HepG2 (cell line): Measurements from ENCODE around the gene BTBD1. TPM values are rescaled to one million over a fixed set of nuclear protein-coding genes. Genes with fewer than 3 reads are reported as not detected.

Experiments used
- ATAC-seq: fragments of 200-7000 bp; cut with Tn5 transposase; 3 replicates; pipeline ENCODE4 v1.9.1; 2020; ENCODE audit warnings: mild to moderate bottlenecking, moderate library complexity
- BruUV-seq: library from RNA; stranded (reverse); fragments of 400-500 nt; replicated peaks from 2 replicates; lab custom pipeline; 2021; lab: Mats Ljungman, UMichigan
- CTCF ChIA-PET: fragments of 300-600 bp; formaldehyde crosslinking; extraction: SDS; loops from one replicate; lab custom pipeline; 2021; ENCODE audit warnings: low total read pairs, inconsistent platforms, low intra/inter-chr PET ratio; lab: Yijun Ruan, JAX
- POLR2A ChIA-PET: fragments of 350-600 bp; sonication (Branson Sonifier 250); formaldehyde crosslinking; loops from one replicate; lab custom pipeline; 2020; ENCODE audit warnings: antibody characterized with exemption, inconsistent platforms; lab: Yijun Ruan, JAX
- DNase-seq: peaks from one replicate; pipeline ENCODE4 v3.0.0-alpha.2; 2015; ENCODE audit warnings: low spot score
- FAIRE-seq: peaks from 3 replicates; lab custom pipeline; 2011; peaks lifted over from hg19 to GRCh38; lab: Jason Lieb, UNC
- H2AFZ ChIP-seq: one replicate; pipeline ENCODE4 v1.6.1; 2011; ENCODE audit warnings: low read length, inconsistent platforms
- H3K27ac ChIP-seq: fragments of 300-600 bp; 3 replicates; pipeline ENCODE4 v1.8.0; 2011; ENCODE audit warnings: mixed run types, mild to moderate bottlenecking, mixed read lengths, low read length, inconsistent platforms; ENCODE audit not compliant: insufficient read depth; ENCODE audit errors: extremely low read length
- H3K27me3 ChIP-seq, 2 experiments: fragments of 200-600 bp in 1 of 2; 2 replicates in 1 of 2; 3 replicates in 1 of 2; pipeline versions ENCODE4 v1.6.0 to v1.8.0; 2011; ENCODE audit warnings: low read length in 2 of 2, mild to moderate bottlenecking in 2 of 2, moderate library complexity in 2 of 2, inconsistent platforms in 1 of 2; ENCODE audit not compliant: insufficient read depth in 2 of 2, control insufficient read depth in 1 of 2
- H3K36me3 ChIP-seq, 2 experiments: fragments of 200-600 bp in 1 of 2; replicated peaks in 1 of 2; 2 replicates in 1 of 2; 3 replicates in 1 of 2; pipeline versions ENCODE4 v1.5.1 to v1.8.0; 2011; ENCODE audit warnings: low read length in 2 of 2, inconsistent platforms in 1 of 2; ENCODE audit not compliant: insufficient read depth in 2 of 2, control insufficient read depth in 1 of 2
- H3K4me1 ChIP-seq: 2 replicates; pipeline ENCODE4 v1.5.1; 2012; ENCODE audit warnings: low read length, inconsistent platforms; ENCODE audit not compliant: insufficient read depth
- H3K4me2 ChIP-seq: 2 replicates; pipeline ENCODE4 v1.6.0; 2011; ENCODE audit warnings: low read depth, low read length, inconsistent platforms
- H3K4me3 ChIP-seq, 3 experiments: fragments of 200-600 bp in 1 of 3; sonication (generic), shearing (Covaris generic) in 1 of 3; replicated peaks in 1 of 3; 2 replicates each; pipeline ENCODE4 v1.5.1; 2011 to 2016; ENCODE audit warnings: low read length in 3 of 3, inconsistent platforms in 2 of 3, low read depth in 2 of 3, mild to moderate bottlenecking in 2 of 3, control low read depth in 1 of 3, mixed read lengths in 1 of 3; ENCODE audit not compliant: insufficient read depth in 1 of 3
- H3K79me2 ChIP-seq: one replicate; pipeline ENCODE4 v1.6.1; 2011; ENCODE audit warnings: low read length, inconsistent platforms; ENCODE audit not compliant: insufficient read depth
- H3K9ac ChIP-seq: 2 replicates; pipeline ENCODE4 v1.6.0; 2011; ENCODE audit warnings: mild to moderate bottlenecking, low read depth, low read length, inconsistent platforms; ENCODE audit not compliant: insufficient read depth
- H3K9me3 ChIP-seq: 2 replicates; pipeline ENCODE4 v1.5.1; 2012; ENCODE audit warnings: mild to moderate bottlenecking, low read length
- H4K20me1 ChIP-seq: 2 replicates; pipeline ENCODE4 v1.6.0; 2011; ENCODE audit warnings: inconsistent platforms, mild to moderate bottlenecking, low read length, moderate library complexity; ENCODE audit not compliant: insufficient read depth
- FOXJ3 ChIP-seq: sonication (generic); formaldehyde crosslinking; IDR thresholded peaks from 2 replicates; pipeline ENCODE4 v1.4.0; 2020; ENCODE audit warnings: missing genetic modification reagents, mild to moderate bottlenecking, borderline replicate concordance
- RBM22 ChIP-seq: fragments of 200-400 bp; formaldehyde crosslinking; optimal IDR thresholded peaks from 2 replicates; pipeline ENCODE3; 2017; ENCODE audit warnings: mild to moderate bottlenecking, low read length, moderate library complexity
- REXO4 ChIP-seq: sonication (generic); formaldehyde crosslinking; IDR thresholded peaks from 2 replicates; pipeline ENCODE4 v1.8.0; 2022; ENCODE audit warnings: missing genetic modification reagents, mild to moderate bottlenecking, borderline replicate concordance
- RXRB ChIP-seq: IDR thresholded peaks from 2 replicates; pipeline ENCODE4 v1.6.1; 2016; ENCODE audit warnings: borderline replicate concordance, missing genetic modification reagents, missing compliant biosample characterization
- SKI ChIP-seq: fragments of 450-650 bp; IDR thresholded peaks from one replicate; pipeline ENCODE4 v1.6.1; 2018; ENCODE audit warnings: mild to moderate bottlenecking; ENCODE audit not compliant: partially characterized antibody
- THYN1 ChIP-seq: sonication (generic); formaldehyde crosslinking; IDR thresholded peaks from 2 replicates; pipeline ENCODE4 v1.8.1; 2023; ENCODE audit warnings: low read depth, mild to moderate bottlenecking, moderate library complexity, missing genetic modification reagents, borderline replicate concordance
- WGBS: methylation state at CpG from one replicate; pipeline ENCODE4 v1.1.6; 2017; ENCODE audit warnings: low lambda C conversion rate; 5-methylcytosine and 5-hydroxymethylcytosine counted together
- in situ Hi-C: cut with HindIII; loops from 2 replicates; pipeline ENCODE4 v1.10.0; 2017; ENCODE audit warnings: low pct_unique_long_range_greater_than_20kb; ENCODE audit not compliant: extremely low pct_ligation_motif_present
- intact Hi-C: fragments of 100-400 bp; cut with micrococcal nuclease; formaldehyde crosslinking; loops from one replicate; pipeline ENCODE4 v1.10.0; 2022; ENCODE audit not compliant: unreplicated experiment
- polyA plus RNA-seq, 8 experiments: library from polyadenylated mRNA; depleted of rRNA in 3 of 8; stranded (reverse) in 7 of 8; unstranded in 1 of 8; fragments of >200 nt; fragmentation: Illumina TruSeq in 4 of 8; extraction: Trizol in 4 of 8; gene quantifications; 2 replicates each; pipeline versions ENCODE4 v1.2.1 to v1.2.3, GENCODE V29; 2011 to 2016; ENCODE audit warnings: low read depth in 4 of 8, missing spikeins in 1 of 8, mixed read lengths in 1 of 8; ENCODE audit not compliant: insufficient read depth in 1 of 8
- total RNA-seq, 5 experiments: library from RNA; depleted of rRNA; stranded (reverse); fragments of >200 nt; fragmentation: Illumina TruSeq; extraction: Trizol; gene quantifications; 2 replicates each; pipeline ENCODE4 v1.2.3, GENCODE V29; 2016; ENCODE audit warnings: low read depth in 1 of 5
- TF ChIP-seq, protein P1 (sequence below): sonication (generic); formaldehyde crosslinking; IDR thresholded peaks from 2 replicates; pipeline ENCODE4 v1.8.0; 2022; ENCODE audit warnings: low read depth, missing genetic modification reagents
- TF ChIP-seq, protein P2 (sequence below): sonication (generic); formaldehyde crosslinking; IDR thresholded peaks from 2 replicates; pipeline ENCODE4 v1.4.0; 2020; ENCODE audit warnings: low read depth, missing genetic modification reagents
- TF ChIP-seq, protein P3 (sequence below): IDR thresholded peaks from 2 replicates; pipeline ENCODE4 v1.6.1; 2016; ENCODE audit warnings: low read depth, borderline replicate concordance
- TF ChIP-seq, protein P4 (sequence below): sonication (generic); formaldehyde crosslinking; IDR thresholded peaks from 2 replicates; pipeline ENCODE4 v1.4.0; 2020; ENCODE audit warnings: missing genetic modification reagents
- TF ChIP-seq, protein P5 (sequence below): sonication (generic); formaldehyde crosslinking; IDR thresholded peaks from 2 replicates; pipeline ENCODE4 v1.9.0; 2021; ENCODE audit warnings: missing genetic modification reagents, mild to moderate bottlenecking, borderline replicate concordance
- TF ChIP-seq, protein P6 (sequence below): sonication (generic); formaldehyde crosslinking; IDR thresholded peaks from 2 replicates; pipeline ENCODE4 v1.4.0; 2020; ENCODE audit warnings: mild to moderate bottlenecking, missing genetic modification reagents

The BTBD1 gene
- total and polyA plus RNA-seq, 2 of the 13 experiments (the other 11 are each of a cell fraction or from before 2014, with no cell fraction given) = 32.1 to 53.9 TPM

DNA sequence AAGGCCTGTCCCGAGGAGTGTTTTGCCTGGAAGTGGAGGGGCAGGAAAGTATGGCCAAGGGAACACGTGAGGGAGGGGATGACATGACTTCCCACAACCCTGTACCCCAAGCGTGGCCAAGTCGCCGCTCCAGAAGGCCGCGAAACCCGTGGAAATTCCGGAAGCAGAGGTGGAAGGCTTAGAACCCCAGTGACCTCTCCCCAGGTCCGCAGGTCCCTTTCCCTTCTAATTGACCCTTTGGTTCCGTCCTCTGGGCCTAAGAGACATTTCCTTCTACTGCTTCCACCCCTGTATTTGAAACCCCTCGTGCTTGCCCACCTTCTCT is 548 bp upstream of the BTBD1 start:
- POLR2A ChIA-PET = interaction anchor here (0.6 to 1.6 kb wide), 11 partner anchors 10 to 529 kb away, joined by 3 to 15 read pairs (median 4); partner anchors contain the start of genes C15orf40, RAMAC and RPS17
- H3K27me3 ChIP-seq = no peaks in the 10 kb centered on the region
- peaks cover 34% of the 10 kb centered on the region for H3K4me1 ChIP-seq
- FAIRE-seq = no peak
- peak overlapping the region; percentile 56 for H2AFZ ChIP-seq
- peak overlapping the region; percentile 76 for H3K4me2 ChIP-seq
- H3K36me3 ChIP-seq = peaks cover 2 to 10% of the 10 kb centered on the region in 2 experiments; a peak in 4 of 5 replicates
- BruUV-seq = TSS peak; percentile 69
- H4K20me1 ChIP-seq = peaks cover 31% of the 10 kb centered on the region
- DNase-seq = no peak
- peak overlapping the region; percentile 87 for H3K27ac ChIP-seq
- peak overlapping the region; percentile 71 to 92 (median 81); a peak in 5 of 6 replicates for H3K4me3 ChIP-seq
- no peaks in the 10 kb centered on the region for H3K9me3 ChIP-seq
- CTCF ChIA-PET = no interaction called here
- in situ Hi-C loops = no loop called here
- intact Hi-C loops = loop anchor here (5.0 kb wide), 1 partner anchor 140 kb away; the partner anchor contains the start of gene HDGFL3
- 75% methylated on average over 12 of the region's 12 CpGs for WGBS
- peaks cover 42% of the 10 kb centered on the region for H3K79me2 ChIP-seq
- ATAC-seq = no peak
- peak overlapping the region; percentile 90 for H3K9ac ChIP-seq
- TF ChIP-seq SKI = no peak
- TF ChIP-seq, protein P1, sequence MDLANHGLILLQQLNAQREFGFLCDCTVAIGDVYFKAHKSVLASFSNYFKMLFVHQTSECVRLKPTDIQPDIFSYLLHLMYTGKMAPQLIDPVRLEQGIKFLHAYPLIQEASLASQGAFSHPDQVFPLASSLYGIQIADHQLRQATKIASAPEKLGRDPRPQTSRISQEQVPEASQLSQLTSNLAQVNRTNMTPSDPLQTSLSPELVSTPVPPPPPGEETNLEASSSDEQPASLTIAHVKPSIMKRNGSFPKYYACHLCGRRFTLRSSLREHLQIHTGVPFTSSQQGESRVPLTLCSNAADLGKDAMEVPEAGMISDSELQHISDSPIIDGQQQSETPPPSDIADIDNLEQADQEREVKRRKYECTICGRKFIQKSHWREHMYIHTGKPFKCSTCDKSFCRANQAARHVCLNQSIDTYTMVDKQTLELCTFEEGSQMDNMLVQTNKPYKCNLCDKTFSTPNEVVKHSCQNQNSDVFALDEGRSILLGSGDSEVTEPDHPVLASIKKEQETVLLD (CRISPR knock-in tag) = no peak
- TF ChIP-seq THYN1 (CRISPR knock-in tag) = no peak
- TF ChIP-seq, protein P2, sequence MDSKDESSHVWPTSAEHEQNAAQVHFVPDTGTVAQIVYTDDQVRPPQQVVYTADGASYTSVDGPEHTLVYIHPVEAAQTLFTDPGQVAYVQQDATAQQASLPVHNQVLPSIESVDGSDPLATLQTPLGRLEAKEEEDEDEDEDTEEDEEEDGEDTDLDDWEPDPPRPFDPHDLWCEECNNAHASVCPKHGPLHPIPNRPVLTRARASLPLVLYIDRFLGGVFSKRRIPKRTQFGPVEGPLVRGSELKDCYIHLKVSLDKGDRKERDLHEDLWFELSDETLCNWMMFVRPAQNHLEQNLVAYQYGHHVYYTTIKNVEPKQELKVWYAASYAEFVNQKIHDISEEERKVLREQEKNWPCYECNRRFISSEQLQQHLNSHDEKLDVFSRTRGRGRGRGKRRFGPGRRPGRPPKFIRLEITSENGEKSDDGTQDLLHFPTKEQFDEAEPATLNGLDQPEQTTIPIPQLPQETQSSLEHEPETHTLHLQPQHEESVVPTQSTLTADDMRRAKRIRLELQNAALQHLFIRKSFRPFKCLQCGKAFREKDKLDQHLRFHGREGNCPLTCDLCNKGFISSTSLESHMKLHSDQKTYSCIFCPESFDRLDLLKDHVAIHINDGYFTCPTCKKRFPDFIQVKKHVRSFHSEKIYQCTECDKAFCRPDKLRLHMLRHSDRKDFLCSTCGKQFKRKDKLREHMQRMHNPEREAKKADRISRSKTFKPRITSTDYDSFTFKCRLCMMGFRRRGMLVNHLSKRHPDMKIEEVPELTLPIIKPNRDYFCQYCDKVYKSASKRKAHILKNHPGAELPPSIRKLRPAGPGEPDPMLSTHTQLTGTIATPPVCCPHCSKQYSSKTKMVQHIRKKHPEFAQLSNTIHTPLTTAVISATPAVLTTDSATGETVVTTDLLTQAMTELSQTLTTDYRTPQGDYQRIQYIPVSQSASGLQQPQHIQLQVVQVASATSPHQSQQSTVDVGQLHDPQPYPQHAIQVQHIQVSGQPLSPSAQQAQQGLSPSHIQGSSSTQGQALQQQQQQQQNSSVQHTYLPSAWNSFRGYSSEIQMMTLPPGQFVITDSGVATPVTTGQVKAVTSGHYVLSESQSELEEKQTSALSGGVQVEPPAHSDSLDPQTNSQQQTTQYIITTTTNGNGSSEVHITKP (CRISPR knock-in tag) = no peak
- no peak for TF ChIP-seq REXO4
- no peak for TF ChIP-seq RBM22
- 0 out of 2 replicates have a peak, but pooled peaks have one; percentile 3 for TF ChIP-seq FOXJ3
- TF ChIP-seq, protein P3, sequence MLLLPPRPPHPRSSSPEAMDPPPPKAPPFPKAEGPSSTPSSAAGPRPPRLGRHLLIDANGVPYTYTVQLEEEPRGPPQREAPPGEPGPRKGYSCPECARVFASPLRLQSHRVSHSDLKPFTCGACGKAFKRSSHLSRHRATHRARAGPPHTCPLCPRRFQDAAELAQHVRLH (CRISPR knock-in tag) = no peak
- TF ChIP-seq, protein P4, sequence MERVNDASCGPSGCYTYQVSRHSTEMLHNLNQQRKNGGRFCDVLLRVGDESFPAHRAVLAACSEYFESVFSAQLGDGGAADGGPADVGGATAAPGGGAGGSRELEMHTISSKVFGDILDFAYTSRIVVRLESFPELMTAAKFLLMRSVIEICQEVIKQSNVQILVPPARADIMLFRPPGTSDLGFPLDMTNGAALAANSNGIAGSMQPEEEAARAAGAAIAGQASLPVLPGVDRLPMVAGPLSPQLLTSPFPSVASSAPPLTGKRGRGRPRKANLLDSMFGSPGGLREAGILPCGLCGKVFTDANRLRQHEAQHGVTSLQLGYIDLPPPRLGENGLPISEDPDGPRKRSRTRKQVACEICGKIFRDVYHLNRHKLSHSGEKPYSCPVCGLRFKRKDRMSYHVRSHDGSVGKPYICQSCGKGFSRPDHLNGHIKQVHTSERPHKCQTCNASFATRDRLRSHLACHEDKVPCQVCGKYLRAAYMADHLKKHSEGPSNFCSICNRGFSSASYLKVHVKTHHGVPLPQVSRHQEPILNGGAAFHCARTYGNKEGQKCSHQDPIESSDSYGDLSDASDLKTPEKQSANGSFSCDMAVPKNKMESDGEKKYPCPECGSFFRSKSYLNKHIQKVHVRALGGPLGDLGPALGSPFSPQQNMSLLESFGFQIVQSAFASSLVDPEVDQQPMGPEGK (CRISPR knock-in tag) = no peak
- TF ChIP-seq, protein P5, sequence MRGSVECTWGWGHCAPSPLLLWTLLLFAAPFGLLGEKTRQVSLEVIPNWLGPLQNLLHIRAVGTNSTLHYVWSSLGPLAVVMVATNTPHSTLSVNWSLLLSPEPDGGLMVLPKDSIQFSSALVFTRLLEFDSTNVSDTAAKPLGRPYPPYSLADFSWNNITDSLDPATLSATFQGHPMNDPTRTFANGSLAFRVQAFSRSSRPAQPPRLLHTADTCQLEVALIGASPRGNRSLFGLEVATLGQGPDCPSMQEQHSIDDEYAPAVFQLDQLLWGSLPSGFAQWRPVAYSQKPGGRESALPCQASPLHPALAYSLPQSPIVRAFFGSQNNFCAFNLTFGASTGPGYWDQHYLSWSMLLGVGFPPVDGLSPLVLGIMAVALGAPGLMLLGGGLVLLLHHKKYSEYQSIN (CRISPR knock-in tag) = no peak
- TF ChIP-seq RXRB = no peak
- TF ChIP-seq, protein P6, sequence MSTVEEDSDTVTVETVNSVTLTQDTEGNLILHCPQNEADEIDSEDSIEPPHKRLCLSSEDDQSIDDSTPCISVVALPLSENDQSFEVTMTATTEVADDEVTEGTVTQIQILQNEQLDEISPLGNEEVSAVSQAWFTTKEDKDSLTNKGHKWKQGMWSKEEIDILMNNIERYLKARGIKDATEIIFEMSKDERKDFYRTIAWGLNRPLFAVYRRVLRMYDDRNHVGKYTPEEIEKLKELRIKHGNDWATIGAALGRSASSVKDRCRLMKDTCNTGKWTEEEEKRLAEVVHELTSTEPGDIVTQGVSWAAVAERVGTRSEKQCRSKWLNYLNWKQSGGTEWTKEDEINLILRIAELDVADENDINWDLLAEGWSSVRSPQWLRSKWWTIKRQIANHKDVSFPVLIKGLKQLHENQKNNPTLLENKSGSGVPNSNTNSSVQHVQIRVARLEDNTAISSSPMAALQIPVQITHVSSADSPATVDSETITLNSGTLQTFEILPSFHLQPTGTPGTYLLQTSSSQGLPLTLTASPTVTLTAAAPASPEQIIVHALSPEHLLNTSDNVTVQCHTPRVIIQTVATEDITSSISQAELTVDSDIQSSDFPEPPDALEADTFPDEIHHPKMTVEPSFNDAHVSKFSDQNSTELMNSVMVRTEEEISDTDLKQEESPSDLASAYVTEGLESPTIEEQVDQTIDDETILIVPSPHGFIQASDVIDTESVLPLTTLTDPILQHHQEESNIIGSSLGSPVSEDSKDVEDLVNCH (CRISPR knock-in tag) = no peak
